ENCODE results near the gene PPP2R5E. TPM values are rescaled to one million over a fixed set of nuclear protein-coding genes. Genes with fewer than 3 reads are reported as not detected.

PPP2R5E gene
- total RNA-seq, 4 donors from 2014 or later: 16.8 to 23.7 (median 20.4) TPM

- TF ChIP-seq POLR2A (IDR thresholded peaks at IDR 0.05): no peak
- TF ChIP-seq POLR2AphosphoS5 (IDR thresholded peaks at IDR 0.05): no peak
- no peak for TF ChIP-seq EP300 (IDR thresholded peaks at IDR 0.05)
- no peak for TF ChIP-seq CTCF (IDR thresholded peaks at IDR 0.05)
- Histone ChIP-seq H3K27me3 (no peaks in the 10 kb centered on the region), H3K4me3 (no peak overlapping the region), H3K4me1 (peaks cover 4% of the 10 kb centered on the region), H3K36me3 (peaks cover 11% of the 10 kb centered on the region), H3K27ac (no peak overlapping the region), H3K9me3 (no peaks in the 10 kb centered on the region)
- DNase-seq (ENCODE audit: low spot score in 2 of 2): no peak
- 96% methylated on average over 2 of the region's 2 CpGs for WGBS
Observed at GRCh38 chr14:63454863-63455622, 88.1 kb downstream of the PPP2R5E start.

GRCh38 chr14:63454436-63454835 lies 88.7 kb downstream of the PPP2R5E start:
- peaks cover under 1% of the 10 kb centered on the region for H3K4me1 ChIP-seq
- no peak overlapping the region for H3K4me3 ChIP-seq
- no peaks in the 10 kb centered on the region for H3K27me3 ChIP-seq
- TF ChIP-seq POLR2A (IDR thresholded peaks at IDR 0.05) (no peak), EP300 (IDR thresholded peaks at IDR 0.05) (no peak), CTCF (IDR thresholded peaks at IDR 0.05) (no peak), POLR2AphosphoS5 (IDR thresholded peaks at IDR 0.05) (no peak)
- peaks cover 11% of the 10 kb centered on the region for H3K36me3 ChIP-seq
- H3K27ac ChIP-seq: no peak overlapping the region
- DNase-seq (ENCODE audit: low spot score in 2 of 2): no peak
- H3K9me3 ChIP-seq: no peaks in the 10 kb centered on the region
- WGBS: 94% methylated on average over 3 of the region's 3 CpGs

DNA sequence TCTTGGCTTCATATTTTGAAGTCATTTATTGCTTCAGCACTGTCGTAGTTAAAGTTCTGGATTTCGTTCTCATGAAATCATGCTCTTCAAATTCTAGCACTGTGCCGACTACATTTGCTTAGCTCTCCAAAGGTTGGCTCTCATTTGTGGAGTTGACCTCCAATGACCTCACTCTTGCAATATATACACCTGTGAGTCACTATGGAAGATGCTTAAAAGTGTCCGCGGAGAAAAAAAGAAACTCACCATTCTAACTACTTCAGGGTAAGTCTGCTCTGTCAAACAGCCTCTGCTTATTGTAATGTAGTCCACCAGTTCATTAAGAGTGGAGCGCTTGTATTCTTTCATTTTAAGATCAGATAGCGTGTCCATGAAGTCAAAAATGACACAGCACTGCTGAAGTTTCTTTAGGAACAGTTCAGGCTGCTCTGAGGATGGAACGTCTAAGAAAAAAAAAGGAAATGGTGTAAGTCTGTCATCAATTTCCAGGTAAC lies 89.7 kb downstream of the PPP2R5E start:
- H3K9me3 ChIP-seq: no peaks in the 10 kb centered on the region
- peaks cover 11% of the 10 kb centered on the region for H3K36me3 ChIP-seq
- H3K27ac ChIP-seq: no peak overlapping the region
- H3K27me3 ChIP-seq: no peaks in the 10 kb centered on the region
- TF ChIP-seq CTCF (IDR thresholded peaks at IDR 0.05) (no peak), POLR2A (IDR thresholded peaks at IDR 0.05) (no peak), EP300 (IDR thresholded peaks at IDR 0.05) (no peak), POLR2AphosphoS5 (IDR thresholded peaks at IDR 0.05) (no peak)
- DNase-seq (ENCODE audit: low spot score in 2 of 2): no peak
- 80% methylated on average over 8 of the region's 8 CpGs for WGBS
- no peaks in the 10 kb centered on the region for H3K4me1 ChIP-seq
- H3K4me3 ChIP-seq: no peak overlapping the region

GRCh38 chr14:63452796-63453195 lies 90.4 kb downstream of the PPP2R5E start:
- TF ChIP-seq CTCF (IDR thresholded peaks at IDR 0.05): no peak
- TF ChIP-seq POLR2A (IDR thresholded peaks at IDR 0.05): no peak
- no peak for TF ChIP-seq POLR2AphosphoS5 (IDR thresholded peaks at IDR 0.05)
- TF ChIP-seq EP300 (IDR thresholded peaks at IDR 0.05): no peak
- no peak overlapping the region for H3K27ac ChIP-seq

GRCh38 chr14:63448841-63449240 lies 94.3 kb downstream of the PPP2R5E start:
- DNase-seq (ENCODE audit: low spot score in 2 of 2): no peak
- Histone ChIP-seq H3K27me3 (no peaks in the 10 kb centered on the region), H3K9me3 (no peaks in the 10 kb centered on the region), H3K27ac (no peak overlapping the region), H3K36me3 (peaks cover 11% of the 10 kb centered on the region), H3K4me3 (no peak overlapping the region), H3K4me1 (no peaks in the 10 kb centered on the region)
- 50% methylated on average over 3 of the region's 3 CpGs for WGBS
- TF ChIP-seq POLR2A (IDR thresholded peaks at IDR 0.05) (no peak), EP300 (IDR thresholded peaks at IDR 0.05) (no peak), POLR2AphosphoS5 (IDR thresholded peaks at IDR 0.05) (no peak), CTCF (IDR thresholded peaks at IDR 0.05) (no peak)

More at GRCh38 chr14:63452796-63453195, 90.4 kb downstream of the PPP2R5E start:
- no peaks in the 10 kb centered on the region for H3K9me3 ChIP-seq
- DNase-seq (ENCODE audit: low spot score in 2 of 2): no peak
- no peak overlapping the region for H3K4me3 ChIP-seq
- WGBS: 78% methylated on average over 3 of the region's 3 CpGs
- no peaks in the 10 kb centered on the region for H3K4me1 ChIP-seq
- peaks cover 11% of the 10 kb centered on the region for H3K36me3 ChIP-seq
- H3K27me3 ChIP-seq: no peaks in the 10 kb centered on the region

Data from suprapubic skin (tissue), 4 donors.